ENCODE data around the gene HBD. TPM values are rescaled to one million over a fixed set of nuclear protein-coding genes. Genes with fewer than 3 reads are reported as not detected.

Gene HBD
- total RNA-seq, 3 donors from 2014 or later = not detected

DNA sequence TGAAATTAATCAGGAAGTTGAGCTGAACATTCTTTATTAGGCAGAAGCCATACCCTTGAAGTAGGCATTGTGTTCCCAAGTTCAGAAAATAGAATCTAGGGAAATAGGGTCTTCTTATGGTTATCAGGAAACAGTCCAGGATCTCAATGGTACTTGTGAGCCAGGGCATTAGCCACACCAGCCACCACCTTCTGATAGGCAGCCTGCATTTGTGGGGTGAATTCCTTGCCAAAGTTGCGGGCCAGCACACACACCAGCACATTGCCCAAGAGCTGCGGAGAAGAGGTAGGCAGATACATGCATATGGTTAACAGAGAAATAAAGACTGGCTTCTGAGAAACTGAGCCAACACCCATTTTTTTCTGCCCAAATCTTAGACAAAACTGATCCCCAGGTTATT is 1.5 kb downstream of the HBD start:
- TF ChIP-seq, protein P1, sequence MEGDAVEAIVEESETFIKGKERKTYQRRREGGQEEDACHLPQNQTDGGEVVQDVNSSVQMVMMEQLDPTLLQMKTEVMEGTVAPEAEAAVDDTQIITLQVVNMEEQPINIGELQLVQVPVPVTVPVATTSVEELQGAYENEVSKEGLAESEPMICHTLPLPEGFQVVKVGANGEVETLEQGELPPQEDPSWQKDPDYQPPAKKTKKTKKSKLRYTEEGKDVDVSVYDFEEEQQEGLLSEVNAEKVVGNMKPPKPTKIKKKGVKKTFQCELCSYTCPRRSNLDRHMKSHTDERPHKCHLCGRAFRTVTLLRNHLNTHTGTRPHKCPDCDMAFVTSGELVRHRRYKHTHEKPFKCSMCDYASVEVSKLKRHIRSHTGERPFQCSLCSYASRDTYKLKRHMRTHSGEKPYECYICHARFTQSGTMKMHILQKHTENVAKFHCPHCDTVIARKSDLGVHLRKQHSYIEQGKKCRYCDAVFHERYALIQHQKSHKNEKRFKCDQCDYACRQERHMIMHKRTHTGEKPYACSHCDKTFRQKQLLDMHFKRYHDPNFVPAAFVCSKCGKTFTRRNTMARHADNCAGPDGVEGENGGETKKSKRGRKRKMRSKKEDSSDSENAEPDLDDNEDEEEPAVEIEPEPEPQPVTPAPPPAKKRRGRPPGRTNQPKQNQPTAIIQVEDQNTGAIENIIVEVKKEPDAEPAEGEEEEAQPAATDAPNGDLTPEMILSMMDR (IDR thresholded peaks at IDR 0.05) = no peak
- TF ChIP-seq POLR2A (IDR thresholded peaks at IDR 0.05) (no peak), POLR2AphosphoS5 (IDR thresholded peaks at IDR 0.05) (no peak)
- intact Hi-C loops (cut with DNase I; ENCODE audit: low total_unique reads) = no loop called here
- no peak for DNase-seq (ENCODE audit: low spot score in 2 of 2)

DNA sequence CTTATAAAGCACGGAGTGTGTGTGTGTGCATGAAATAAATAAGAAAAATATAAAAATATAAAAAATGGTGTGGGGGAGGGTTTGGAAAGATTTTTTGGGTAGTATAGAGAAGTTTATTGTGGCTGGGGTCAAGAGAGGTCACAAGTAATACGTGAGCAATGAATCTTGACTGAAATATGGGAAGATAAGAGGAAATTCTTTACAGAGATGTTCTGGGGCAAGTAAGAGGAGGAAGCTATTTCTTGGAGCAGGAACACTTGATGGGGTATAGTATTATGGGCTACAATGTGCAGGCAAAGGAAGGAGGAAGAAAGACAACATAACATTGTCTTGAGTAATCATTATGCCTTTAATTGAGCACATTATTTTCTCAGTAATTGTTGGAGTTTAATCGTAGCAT is 2.1 kb downstream of the HBD start:
- Histone ChIP-seq H3K27ac (no peak overlapping the region), H3K4me1 (no peaks in the 10 kb centered on the region), H3K27me3 (no peaks in the 10 kb centered on the region), H3K36me3 (no peaks in the 10 kb centered on the region), H3K9me3 (no peaks in the 10 kb centered on the region), H3K4me3 (no peak overlapping the region)
- TF ChIP-seq POLR2A (IDR thresholded peaks at IDR 0.05) (no peak), POLR2AphosphoS5 (IDR thresholded peaks at IDR 0.05) (no peak)
- intact Hi-C loops (cut with DNase I; ENCODE audit: low total_unique reads) = no loop called here
- DNase-seq (ENCODE audit: low spot score in 2 of 2) = no peak

More for the DNA sequence above, 1.5 kb downstream of the HBD start:
- Histone ChIP-seq H3K9me3 (no peaks in the 10 kb centered on the region), H3K4me3 (no peak overlapping the region), H3K4me1 (no peaks in the 10 kb centered on the region), H3K27me3 (no peaks in the 10 kb centered on the region), H3K36me3 (no peaks in the 10 kb centered on the region), H3K27ac (no peak overlapping the region)

DNA sequence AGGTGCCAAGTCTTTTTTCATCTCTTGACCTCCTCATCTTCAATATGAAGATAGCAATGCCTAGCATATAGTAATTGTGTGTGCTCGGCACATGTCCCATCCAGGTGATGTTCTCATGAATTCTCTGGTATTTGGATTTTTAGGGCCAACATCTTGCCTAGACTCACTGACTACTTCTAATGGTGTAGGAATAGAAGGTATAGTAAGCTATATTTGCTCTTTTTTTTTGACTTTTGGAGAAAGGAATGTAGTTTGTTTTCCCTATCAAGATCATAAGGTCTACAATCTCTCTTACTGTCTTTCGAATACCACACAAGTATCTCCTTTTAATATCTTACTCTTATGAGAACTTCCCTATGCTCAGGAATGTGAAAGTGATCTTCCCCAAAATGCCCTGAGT is 3.2 kb downstream of the HBD start:
- Histone ChIP-seq H3K27ac (no peak overlapping the region), H3K4me3 (no peak overlapping the region), H3K27me3 (no peaks in the 10 kb centered on the region), H3K4me1 (no peaks in the 10 kb centered on the region), H3K36me3 (no peaks in the 10 kb centered on the region), H3K9me3 (no peaks in the 10 kb centered on the region)
- DNase-seq (ENCODE audit: low spot score in 2 of 2) = no peak
- intact Hi-C loops (cut with DNase I; ENCODE audit: low total_unique reads) = no loop called here
- TF ChIP-seq POLR2A (IDR thresholded peaks at IDR 0.05) (no peak), POLR2AphosphoS5 (IDR thresholded peaks at IDR 0.05) (no peak)
- TF ChIP-seq, protein P1 (IDR thresholded peaks at IDR 0.05) = no peak

DNA sequence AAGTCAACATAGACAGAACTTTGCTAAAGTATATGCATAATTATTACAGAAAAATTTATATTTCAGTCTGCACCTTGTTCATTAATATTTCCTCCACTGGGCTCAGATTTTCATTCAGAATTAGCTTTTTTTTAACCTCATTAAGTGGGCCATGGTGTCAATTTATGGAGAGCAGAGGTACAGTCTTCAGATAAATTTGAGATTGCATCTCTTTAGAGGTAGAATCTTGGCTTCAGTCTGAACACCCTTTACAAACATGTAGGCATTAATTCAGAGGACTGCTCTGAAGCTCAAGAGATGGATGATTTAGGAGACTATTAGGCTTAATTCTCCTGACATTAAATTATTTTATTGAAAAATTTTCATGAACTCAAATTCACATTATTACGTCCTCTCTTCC is 4.0 kb downstream of the HBD start:
- Histone ChIP-seq H3K36me3 (no peaks in the 10 kb centered on the region), H3K9me3 (no peaks in the 10 kb centered on the region), H3K27me3 (no peaks in the 10 kb centered on the region), H3K4me3 (no peak overlapping the region), H3K4me1 (no peaks in the 10 kb centered on the region), H3K27ac (no peak overlapping the region)
- no peak for DNase-seq (ENCODE audit: low spot score in 2 of 2)
- intact Hi-C loops (cut with DNase I; ENCODE audit: low total_unique reads) = no loop called here
- TF ChIP-seq, protein P1 (IDR thresholded peaks at IDR 0.05) = no peak
- TF ChIP-seq POLR2A (IDR thresholded peaks at IDR 0.05) (no peak), POLR2AphosphoS5 (IDR thresholded peaks at IDR 0.05) (no peak)

DNA sequence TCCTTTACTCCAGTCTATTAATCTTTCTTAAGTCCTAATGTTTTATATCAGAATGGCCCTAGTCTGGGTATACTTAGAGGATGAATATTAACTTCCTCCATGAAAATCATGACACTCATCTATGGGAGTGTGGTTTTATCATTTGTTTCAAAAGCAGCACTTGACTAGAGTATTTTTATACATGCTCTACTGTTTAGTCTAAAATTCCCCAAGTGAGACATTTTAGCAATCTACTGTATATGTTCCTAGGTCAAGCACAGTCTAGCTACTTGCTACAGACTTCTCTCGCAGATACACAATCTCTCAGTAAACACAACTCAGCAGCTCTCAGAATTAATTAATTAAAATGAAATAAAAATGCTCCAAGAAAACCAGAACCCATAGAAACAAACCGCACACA is 4.5 kb downstream of the HBD start:
- no peaks in the 10 kb centered on the region for H3K27me3 ChIP-seq
- H3K4me3 ChIP-seq = no peak overlapping the region
- intact Hi-C loops (cut with DNase I; ENCODE audit: low total_unique reads) = no loop called here
- no peaks in the 10 kb centered on the region for H3K4me1 ChIP-seq
- H3K36me3 ChIP-seq = no peaks in the 10 kb centered on the region
- DNase-seq (ENCODE audit: low spot score in 2 of 2) = no peak
- H3K9me3 ChIP-seq = no peaks in the 10 kb centered on the region
- TF ChIP-seq, protein P1 (IDR thresholded peaks at IDR 0.05) = no peak
- TF ChIP-seq POLR2AphosphoS5 (IDR thresholded peaks at IDR 0.05) (no peak), POLR2A (IDR thresholded peaks at IDR 0.05) (no peak)
- no peak overlapping the region for H3K27ac ChIP-seq

DNA sequence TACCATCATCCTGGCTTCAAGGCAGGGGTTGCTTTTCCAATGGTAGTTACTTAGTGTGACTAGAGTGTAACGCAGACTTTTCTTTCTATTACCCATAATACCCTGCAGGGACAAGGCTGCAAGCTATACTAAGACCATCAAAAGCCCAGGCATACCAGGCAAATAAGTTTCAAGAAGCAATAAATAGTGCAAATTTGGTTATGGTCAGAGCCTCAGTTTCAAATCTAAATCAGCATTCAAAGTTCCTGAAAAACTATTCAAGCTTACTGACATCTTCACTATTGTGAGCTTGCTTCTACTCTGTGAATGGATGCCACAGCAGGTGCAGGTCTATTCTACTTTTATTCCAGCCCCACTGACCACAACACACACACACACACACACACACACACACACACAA is 4.9 kb downstream of the HBD start:
- TF ChIP-seq POLR2AphosphoS5 (IDR thresholded peaks at IDR 0.05) = no peak
- TF ChIP-seq, protein P1 (IDR thresholded peaks at IDR 0.05) = no peak
- TF ChIP-seq POLR2A (IDR thresholded peaks at IDR 0.05) = no peak
- Histone ChIP-seq H3K4me1 (no peaks in the 10 kb centered on the region), H3K4me3 (no peak overlapping the region), H3K27ac (no peak overlapping the region), H3K36me3 (no peaks in the 10 kb centered on the region), H3K27me3 (no peaks in the 10 kb centered on the region), H3K9me3 (no peaks in the 10 kb centered on the region)
- intact Hi-C loops (cut with DNase I; ENCODE audit: low total_unique reads) = no loop called here
- no peak for DNase-seq (ENCODE audit: low spot score in 2 of 2)

Data from breast epithelium (tissue), 4 donors.